RKO (cell line): ENCODE data around the gene MAGEF1.

Experiments used
- DNase-seq: peaks from one replicate; pipeline ENCODE4 v3.0.0-alpha.2; 2016; ENCODE audit warnings: low spot score

Gene MAGEF1

DNA sequence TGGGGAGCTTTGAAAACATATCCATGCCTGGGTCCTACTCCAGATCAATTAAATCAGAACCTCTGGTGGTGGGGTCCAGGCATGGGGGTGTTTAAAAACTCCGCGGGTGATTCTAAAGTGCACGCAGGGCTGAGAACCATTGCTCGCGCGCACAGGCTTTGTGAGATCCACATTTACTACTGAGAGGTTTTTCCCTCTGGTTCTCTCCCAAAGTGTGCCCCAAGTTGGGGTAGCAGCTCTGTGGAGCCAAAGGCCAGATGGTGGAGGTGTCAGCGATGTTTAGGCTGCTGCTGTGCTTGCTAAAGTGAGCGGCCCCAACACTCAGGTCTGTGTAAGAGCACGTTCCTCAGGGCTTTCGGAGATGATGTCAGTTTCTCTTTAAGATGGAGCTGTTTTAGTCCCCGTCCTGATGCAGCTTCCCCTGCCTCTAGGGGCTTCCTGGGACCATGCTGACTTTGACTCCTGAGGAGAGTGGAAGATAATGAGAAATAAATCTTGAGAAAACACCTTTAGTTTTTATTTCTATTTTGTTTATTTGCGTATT lies 13.4 kb upstream of the MAGEF1 start:
- DNase-seq: no peak

DNA sequence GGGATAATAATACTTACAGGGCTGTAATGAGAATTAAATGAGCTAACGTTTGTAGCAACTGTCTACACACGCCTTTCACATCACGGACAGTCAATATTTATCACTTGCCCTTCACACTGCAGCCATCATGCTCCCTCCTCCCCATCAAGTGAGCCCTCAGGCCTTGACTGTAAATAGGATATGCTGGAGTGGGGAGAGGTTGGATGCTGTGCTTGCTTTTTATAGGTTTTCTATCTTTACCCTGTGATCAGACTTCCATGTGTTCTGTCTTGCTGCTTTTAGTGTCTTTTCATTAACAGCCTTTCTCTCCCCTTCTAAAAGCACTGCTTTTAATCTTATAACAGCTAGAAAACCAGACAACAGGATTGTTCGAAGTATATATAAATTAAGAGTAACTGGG lies 12.8 kb upstream of the MAGEF1 start:
- no peak for DNase-seq

DNA sequence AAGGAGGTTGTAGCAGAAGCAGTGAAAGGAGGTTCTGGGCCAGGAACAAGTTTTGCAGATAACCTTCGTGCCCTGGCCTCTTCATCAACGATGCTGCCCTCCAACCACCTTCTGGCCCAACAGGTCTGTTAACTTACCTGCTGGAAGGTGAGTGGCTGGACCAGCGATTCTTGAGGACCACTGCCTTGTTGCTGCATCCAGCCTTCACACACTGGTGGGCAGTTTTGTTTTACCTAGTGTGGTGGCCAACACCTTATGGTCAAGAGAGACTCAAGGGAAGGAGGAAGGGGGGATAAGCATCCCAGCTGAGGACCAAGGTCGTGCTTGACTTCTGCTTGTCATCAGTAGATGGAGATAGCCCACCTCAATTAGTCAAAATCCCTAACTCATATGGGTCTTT lies 7.8 kb upstream of the MAGEF1 start:
- DNase-seq: no peak

DNA sequence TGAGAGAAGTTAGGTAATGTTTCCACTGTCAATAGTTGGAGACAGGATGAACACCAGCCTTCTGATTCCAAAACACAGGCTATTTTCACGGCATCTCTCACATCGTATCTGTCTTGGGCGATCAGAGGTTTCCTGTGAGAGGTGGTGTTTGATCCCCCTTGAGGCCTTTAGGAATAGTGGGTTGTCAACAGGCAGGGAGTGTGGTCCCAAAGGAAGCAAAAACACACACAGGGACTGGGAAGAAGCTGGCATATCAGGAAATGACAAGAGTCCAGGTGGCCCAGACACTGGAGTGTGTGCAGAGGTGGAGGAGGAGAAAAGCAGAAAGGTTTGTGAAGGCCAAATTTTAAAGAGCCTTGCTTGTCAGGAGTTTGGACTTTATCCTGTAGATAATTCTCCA lies 6.6 kb upstream of the MAGEF1 start:
- no peak for DNase-seq

DNA sequence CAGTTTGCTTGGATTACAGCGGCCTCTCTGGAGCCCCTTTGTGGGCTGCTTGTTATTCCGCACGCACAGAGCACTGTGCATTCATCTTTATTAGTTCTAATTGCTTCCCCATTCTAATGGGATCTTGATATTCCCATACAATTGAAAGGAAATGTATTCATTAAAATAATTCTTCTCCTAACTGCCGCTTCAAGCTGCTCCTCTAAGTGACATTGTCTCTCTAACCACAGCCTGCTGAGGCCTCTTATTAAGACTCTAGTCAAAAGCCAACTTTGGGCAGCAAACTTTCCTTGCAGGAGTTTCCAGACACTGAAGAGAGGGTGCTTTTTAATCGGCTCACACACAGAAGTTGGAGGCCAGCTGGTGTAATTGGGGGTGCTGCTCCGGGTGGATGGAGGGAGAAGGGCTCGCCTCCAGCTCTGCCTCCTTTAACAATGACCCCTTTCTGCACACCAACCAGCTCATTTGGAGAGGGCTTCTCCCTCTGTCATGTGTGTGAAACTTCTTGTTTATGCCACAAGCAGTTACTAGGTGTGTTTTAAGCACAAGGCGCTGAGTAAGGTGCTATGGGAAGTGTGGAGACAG lies 5.6 kb upstream of the MAGEF1 start:
- DNase-seq: no peak

DNA sequence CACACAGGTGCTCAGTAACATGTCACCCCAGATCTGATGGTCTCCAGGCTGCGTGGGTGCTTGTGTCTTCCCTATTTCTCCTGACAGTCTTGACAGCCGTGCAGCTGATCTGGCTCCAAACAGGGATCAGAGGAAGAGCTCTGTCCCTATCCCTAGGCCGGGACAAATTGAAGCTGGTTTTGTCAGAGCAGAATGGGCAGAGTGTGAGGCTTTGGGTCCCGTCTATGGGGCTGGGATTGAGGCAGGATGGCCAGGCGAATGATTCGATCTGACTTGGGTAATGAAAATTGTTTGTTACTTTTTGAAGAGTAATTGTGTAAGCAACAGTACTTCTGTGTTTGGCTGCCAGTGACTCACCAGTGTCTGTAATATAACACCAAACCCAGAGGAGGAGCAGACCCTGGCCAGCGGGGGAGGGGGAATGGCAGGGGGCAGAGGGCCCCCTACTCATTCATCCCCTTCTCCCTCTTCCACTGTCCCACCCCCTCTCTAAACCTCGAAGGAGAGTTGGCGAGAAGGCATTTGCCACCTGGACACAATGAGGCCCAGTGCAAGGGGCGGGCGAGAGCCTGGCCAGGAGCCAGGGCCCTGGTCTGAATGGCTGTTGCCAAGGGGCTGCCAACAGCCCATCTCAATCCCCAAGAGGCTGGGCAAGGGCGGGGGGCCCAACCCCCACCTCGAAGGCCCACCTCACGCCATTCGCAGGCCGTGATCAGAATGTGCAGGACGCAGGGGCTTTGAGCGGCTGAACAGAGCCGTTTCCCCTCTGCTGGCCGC lies 4.9 kb upstream of the MAGEF1 start:
- DNase-seq: no peak

DNA sequence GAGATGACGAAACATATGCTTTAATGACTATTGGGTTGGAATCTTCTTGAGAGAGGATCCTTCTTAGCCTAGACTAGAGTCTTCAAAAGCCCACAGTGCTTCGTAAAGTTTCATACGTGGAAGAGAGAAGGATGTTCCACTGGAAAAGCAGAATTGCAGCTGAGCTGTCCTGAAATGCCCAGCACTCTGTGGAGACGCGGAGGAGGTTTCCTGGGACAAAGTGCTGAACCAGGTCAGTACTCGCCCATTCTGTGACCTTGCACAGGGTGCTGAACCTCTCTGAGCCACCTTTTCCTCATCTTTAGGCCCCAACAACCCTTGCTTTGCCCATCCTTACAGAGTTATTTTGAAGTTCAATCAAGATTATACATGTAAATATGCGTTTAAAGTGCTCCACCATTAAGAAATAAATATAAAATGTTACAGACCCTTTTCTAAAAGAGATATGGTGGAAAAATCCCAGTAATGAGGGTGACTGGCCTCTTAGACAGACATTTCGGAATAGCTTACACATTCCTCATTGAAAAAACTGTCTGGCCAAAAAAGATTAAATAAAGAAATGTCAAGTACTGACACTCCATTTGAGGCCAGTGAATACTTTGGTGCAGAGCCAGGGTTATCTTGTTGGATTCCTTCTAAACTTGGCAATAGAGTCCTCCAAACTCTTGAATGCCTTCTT lies 4.2 kb upstream of the MAGEF1 start:
- DNase-seq: no peak

DNA sequence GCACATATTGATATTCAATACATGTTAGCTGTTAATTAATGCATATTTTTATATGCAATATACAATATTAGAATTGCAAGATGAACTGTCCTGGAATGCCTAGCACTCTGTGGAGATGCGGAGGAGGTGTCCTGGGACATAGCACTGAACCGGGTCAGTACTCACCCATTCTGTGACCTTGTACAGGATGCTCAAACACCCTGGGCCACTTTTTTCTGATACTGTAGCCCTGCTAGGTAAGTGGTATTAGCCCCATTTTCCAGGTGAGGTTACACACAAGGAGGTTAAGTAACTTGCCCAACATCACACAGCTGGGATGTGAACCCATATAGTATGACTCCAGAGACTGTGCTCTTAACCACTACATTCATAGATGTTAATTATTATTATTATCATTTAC lies 1.7 kb upstream of the MAGEF1 start:
- no peak for DNase-seq

DNA sequence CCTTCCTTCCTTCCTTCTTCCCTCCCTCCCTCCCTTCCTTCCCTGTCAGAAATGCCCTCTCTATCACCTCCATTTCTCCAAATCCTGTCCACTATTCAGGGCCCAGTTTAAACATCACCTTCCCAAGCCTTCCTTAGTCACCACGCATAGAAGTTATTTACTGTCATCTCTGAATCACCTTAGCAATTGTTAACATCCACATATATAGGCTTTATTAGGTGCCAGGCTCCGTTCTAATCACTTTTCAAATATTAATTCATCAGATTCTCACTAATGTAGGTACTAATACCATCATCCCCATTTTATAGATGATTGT lies 1.1 kb upstream of the MAGEF1 start:
- peak; percentile 29 for DNase-seq

DNA sequence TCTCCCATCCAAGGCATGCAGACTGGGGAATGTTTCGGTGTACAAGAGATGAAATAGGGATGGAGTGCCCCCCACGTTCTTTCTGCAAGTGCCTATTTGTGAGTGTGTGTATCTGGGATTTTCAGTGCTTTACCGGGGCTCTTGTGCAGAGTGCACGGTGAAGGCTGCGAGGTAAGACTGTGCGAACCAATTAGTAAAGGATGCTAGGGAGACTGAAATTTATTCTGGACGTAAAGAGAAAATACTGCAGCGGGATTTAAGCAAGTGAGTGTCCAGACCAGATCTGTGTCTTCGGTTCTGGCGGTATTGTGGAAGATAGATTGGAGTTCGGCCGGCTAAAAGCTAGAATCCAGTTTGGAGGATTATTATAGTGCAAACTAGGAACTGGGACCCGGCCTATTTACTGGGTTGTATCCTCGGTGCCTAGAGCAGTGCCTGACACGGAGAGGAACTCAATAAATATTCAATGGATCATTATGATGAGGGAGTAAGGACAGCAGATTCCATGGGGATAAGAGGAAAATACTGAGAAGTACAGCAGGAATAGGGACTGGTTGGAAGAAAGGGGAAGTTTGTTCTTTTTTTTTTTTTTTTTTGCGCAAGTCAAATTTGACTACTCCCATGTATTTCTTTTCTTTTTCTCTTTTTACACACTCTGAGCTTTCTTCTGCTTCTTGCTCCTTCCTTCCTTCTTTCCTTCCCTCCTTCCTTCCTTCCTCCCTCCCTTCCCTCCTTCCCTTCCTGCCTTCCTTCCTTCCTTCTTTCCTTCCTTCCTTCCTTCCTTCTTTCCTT lies 580 bp upstream of the MAGEF1 start:
- DNase-seq: no peak

DNA sequence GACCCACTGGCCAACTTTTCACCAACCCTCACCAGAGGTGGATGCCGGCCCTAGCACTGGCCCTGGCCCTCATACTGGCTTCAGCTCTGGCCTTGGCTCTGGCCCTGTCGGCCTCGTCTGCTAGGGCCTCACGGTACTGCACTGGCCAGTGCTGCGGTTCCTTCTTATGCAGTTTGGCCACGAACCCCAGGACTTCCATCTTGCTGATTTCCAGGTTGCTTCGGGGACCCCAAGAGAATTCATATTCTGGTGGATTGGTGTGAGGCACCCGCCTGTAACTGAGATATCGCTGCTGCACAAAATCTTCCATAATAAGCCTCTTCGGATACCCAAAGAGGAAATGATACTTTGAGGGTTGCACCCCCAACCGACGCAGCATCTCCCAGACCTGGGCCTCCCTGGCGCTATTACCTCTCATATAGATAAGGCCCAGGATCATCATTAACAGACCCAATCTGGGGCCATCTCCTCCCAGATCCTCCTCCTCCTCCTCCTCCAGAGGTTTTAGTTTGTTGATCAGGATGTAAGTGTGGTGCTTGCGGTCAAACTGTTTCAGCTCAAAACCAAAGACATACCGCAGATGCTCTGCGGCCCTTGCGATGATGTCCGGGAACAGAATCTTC lies 883 bp downstream of the MAGEF1 start:
- DNase-seq: peak; percentile 48

DNA sequence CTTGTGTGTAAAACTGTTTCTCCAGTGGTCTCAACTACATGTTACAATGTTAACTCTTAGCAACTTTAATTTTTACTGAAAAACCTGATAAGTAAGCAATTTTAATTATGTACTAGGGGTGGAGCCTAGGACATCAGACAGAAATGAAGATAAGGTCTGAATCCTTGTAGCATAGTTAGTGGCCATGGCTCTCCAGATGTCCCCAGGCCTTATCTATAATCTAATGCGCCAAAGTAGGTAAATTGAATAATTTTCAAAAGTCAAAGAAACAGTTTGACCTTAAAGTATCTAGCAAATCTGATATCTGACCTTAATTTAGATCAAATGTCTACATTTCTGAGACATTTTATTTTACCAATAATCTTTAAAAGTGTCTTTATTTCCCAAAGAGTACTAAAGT lies 8.2 kb downstream of the MAGEF1 start:
- DNase-seq: no peak

DNA sequence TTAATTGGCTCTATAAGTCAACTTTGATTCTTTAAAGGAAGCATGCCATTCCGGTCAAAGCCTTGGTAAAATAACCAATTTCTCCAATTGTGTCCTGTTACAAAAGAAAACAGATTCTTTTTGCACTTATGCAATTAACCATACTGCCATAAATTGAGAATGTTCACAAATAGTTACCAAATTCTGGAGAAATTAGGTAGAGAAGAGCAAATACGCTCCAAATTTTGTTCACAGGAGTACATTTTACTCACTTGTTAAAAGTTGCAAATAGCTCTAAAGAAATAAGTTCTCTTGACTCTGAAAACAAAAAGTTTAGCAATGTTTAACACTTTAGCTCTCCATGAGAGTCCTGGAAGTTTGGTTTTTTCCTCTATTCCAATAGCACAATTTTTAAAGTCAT lies 11.1 kb downstream of the MAGEF1 start:
- no peak for DNase-seq

DNA sequence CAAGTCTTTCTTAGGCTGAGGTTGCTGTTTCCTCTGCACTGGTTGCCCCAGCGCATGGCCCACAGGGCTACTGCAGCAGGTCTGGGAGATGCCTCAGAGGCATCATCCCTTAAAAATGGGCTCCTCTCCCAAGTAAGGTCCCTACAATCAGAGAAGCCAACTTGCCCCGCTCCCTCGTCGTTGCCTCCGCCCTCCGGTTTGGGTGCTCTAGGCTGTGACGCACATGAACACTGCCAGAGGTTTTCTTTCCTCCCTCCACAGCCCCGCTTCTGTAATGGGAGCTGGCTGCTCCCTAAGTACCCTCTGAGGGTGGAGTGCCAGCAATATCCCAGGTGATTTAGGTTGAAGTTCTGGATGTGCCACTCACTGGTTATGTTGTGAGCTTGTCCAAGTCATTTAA lies 14.0 kb downstream of the MAGEF1 start:
- DNase-seq: no peak

DNA sequence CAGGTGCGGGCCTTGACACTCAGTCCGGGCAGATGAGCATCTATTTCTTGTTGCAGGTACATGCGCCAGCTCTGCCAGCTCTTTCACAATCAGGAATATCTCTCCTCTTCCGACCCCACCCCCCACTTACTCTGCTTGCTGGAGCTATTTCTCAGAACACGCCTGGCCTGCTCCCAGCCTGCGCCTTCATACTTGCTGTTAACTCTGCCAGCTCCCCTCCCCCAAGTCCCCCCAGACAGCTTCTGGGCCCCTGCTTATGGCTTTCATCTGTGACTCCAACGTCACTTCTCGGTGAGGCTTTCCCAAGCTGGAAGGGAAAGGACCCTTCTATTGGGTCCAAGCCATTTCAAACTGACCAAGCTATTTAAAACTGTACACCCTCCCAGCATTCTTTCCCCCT lies 15.2 kb downstream of the MAGEF1 start:
- DNase-seq: no peak

DNA sequence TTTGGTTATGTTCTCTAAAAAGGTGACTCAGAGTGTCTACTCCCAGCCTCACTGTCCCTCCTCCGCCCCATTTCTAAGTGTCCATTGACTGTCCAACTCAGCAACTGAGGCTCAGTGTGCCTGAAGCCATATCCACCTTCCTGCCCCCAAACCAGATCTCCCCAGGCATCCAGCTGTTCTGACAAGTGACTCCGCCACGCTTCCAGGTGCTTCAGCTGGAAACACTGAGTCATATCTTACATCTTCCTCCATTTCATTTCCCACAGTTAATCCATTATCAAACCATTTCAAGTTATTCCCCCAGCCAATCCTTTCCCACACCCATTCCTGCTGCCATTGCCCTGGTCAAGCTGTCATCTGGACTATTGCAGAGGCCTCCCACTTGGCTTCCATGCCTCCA lies 17.1 kb downstream of the MAGEF1 start:
- no peak for DNase-seq

DNA sequence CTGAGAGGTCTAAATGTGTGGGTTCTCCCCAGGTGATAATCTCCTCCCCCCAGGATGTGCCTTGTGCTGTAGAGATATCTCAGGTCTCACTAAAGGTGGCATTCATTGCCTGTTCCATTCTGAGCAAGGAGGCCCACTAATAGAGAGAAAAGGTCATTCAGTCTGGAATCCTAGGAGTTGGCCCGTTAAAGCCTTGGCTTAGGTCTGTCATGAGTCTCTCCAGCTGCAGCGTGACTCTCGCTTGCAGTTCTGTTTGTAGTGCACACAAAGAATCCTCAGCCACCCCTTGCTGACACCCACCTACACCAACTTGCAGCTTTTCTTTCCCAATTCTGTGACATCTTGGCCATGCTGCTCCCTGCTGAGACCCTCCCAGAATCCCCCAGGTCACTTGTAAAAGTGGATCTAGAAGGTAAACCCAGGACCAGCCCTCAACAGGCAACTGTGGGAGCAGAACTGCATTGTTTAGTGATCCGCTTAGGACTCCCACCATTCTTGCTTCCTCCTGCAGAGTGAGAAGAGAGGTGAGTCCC lies 17.7 kb downstream of the MAGEF1 start:
- no peak for DNase-seq

DNA sequence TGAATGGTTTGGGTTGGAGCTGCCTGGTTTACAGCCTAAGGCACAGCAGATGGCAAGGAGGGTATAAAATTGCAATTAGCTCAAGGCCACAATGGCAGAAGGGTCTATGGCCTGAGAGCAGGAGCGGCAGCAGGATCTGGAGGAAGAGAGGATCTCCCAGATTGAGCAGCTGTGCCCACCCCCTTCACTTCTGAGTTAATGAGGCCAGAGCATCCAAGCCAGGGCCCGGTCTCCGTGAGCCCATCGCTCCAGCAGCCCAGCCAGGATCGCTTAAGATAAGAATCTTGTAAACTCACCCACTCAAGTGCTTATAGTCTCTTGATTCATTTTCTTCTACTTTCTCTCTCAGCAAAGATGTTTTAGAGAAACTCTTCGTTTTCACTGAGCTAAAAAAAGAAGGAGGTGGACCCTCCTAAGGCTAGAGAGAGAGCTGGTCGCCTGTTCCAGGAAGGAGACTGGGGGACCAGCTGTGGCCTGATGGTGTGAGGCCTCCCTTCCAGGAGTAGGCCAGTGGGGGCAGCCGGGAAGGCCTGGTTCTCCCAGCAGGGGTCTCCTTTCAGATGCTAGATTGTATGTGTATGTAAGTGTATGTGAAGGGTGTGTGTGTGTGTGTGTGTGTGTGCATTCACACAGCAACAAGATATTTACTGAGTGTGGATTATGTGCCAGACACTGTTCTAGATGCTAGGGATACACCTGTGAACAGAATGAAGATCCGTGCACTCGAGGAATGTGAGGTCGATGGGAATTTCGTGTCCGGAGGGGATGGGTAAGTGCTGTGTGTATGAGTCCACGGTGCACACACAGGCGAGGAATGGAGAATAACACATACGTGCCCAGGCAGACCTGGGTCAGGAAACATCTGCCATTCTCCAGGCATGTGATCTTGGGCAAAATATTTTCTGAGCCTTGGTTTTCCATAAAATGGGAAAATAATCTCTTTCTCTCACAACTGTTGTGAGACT lies 18.6 kb downstream of the MAGEF1 start:
- no peak for DNase-seq

DNA sequence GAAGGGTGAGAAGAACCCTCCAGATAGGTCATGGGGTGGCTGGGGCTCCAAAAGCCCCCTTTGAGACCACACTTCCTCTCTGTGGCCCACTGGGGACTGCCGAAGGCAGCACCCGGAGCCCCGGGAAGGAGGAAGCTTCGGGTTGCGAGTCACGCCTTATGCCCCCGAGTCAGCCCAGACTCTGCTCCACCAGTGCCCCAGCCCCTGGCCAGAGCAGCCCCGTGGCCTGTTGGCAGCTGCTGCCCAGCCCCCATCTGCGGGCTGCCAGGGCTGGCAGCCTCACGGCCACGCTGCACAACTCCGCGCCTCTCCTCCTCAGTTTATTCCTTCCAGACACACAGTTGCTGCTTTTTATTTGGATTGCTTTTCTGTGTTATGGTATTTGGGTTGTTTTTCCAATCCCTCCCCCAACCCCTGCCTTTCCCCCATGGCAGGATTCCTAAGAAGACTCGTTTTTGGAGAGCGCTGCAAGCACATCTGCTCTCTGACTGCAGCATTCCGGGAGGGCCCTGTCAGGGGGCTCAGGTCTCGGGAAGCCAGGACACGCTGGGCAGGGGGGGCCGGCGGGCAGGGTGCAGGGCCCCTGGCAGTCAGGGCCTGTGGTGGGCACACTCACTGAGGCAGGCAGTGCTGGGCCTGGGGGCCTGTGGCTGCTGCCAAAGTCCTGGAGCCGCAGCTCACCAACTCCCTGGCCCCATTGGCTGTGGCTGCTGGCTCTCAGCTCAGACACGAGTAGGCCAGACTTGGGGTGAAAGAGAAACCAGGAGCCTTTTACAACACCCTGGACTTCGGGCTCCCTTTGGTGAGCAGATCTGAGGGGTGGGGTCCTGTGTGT lies 20.2 kb downstream of the MAGEF1 start:
- DNase-seq: no peak
